ENCODE measurements around the gene PCDH9.

The PCDH9 gene

DNA sequence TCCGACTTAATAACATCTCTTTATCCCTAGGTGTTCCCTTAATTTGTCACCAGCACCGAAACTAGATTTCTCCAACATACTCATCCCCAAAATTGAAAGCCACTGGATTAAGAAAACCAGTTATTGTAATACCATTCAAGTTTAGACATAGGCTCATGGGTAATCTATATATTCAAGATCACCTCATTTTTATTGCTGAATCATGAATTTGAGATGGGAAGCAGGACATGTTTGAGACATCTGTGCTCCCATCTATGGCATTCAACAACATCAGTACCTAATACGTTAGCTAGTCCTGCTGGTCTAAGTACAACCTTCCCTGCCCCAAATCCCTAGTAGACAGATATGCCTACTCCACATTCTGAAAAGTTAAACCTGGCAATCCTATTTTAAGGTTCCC, 820.6 kb downstream of the PCDH9 start:
- no peak for DNase-seq

DNA sequence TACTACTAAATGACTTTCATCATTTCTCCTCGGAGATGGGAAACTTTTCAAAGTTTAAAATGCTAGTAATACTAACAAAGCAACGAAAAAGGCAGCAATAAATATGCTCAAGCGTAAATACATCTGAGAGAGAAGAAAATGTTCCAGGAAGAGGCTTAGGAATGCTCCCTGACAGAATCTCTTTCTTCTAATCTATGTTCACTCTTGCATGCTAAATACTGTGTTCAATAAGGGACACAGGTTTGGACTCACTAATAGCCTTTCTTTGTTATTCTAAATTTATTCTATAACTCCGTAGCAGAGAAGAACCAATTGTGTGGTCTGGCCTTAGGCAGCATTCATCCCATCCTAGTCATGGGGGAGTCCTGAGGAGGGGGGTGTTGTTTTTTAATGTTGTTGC, 823.0 kb downstream of the PCDH9 start:
- DNase-seq, result no peak

DNA sequence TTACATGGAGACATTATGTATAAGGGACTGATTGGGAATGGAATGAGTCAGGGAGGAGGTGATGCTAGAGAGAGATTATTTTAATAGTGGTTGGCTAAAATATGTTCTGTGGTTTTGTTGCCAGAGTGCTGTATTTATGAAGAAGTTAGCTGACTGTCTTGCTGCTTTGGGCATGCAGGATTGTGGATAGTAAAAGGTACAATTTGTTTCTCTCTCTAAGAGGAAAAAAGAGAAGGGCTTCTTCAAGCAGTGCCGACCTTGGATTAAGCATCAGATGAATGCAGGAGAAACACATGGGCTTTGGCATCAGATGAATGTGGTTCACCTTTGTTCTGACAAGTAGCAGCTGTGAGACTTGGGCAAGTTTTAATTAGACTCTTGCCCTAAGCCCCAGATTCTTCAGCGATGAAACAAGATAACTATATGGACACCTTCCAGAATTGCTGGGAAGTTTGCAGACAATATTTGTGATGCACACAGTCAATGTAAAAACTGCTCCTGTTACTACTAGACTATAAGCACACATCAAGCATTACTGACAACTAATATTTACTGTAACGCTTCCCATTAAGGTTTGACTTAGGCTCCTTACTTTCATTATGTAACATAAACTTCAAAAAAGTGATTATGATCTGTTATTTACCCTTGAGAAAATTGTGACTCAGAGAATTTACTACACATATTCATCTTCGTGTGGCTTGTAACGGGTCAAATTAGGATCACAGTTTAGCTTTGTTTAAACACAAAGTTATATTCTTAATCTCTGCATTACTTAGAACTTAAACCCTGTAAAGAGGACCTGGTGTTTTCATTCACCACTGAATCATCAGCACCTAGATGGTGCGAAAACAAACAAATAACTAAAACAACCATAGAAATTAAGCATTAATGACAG, 824.0 kb downstream of the PCDH9 start:
- no peak for DNase-seq

DNA sequence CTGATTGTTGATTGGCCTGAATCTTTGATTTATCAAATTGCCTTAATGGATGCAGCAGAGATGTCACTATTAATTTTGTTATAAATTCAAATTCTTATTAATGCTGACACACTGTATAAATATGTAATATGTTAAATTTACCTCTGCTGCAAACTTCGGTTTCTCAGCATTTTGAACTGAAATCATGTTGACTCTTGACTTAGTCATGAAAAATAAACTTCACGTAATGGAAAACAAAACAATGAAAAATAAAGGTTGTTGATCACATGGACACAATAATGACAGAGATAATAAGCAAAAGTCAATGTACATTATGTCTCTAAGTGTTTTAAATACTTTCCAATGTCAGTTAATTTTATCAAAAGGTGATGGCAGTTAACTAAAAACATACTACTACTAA, 827.6 kb downstream of the PCDH9 start:
- no peak for DNase-seq

DNA sequence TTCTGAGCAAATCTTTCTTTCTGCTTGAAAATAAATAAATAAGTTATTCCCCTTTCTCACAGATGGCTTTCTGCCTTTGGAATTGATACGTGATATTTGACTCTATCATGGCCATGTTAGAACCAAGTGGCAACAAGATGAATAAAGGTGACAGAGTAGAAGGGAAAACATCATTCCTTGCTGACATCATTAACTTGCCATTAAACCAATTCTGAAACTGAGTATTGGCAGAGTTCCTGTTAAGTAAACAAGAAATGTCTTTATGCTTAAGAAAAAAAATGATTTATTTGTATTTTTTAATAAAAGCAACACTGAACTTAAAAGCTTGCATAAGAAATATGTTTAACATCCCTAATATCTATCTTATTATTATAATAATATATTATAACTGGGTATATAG, 828.1 kb downstream of the PCDH9 start:
- no peak for DNase-seq

DNA sequence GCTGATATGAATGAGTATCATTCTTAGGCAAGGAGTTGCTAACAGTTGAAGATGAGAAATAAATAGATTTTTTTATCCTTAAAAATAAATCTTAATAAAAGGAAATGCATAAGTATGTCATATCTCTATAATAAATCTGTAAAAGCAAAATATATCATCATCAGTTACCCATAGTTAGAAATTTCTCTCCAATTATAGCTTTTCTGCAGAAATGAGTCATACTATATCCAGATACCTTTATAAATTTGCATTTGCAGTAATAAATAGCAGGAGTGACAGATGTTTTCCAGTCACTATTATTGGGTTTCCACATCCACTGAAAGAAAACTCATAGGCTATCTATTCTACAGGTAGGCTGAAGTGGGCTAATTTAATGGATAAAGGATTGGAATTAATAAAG, 829.8 kb downstream of the PCDH9 start:
- DNase-seq, result no peak

DNA sequence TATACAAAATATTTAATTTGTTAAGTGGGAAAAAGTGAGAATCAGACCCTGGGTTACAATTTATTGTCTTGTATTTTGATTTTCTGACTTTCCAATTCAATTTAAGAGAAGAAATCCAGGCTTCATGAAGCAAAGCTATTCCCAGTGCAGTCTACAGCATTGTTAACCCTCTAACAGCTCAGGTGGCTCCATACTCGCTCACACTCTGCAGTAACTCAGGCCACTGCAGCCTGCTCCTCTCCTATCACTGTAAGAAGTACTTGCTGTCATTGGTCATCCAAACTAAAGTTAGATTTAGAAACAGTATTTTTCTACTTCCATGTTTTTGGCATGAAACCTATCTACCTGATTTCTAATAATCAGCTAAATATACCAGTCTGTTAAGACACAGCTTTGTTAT, 830.3 kb downstream of the PCDH9 start:
- no peak for DNase-seq

DNA sequence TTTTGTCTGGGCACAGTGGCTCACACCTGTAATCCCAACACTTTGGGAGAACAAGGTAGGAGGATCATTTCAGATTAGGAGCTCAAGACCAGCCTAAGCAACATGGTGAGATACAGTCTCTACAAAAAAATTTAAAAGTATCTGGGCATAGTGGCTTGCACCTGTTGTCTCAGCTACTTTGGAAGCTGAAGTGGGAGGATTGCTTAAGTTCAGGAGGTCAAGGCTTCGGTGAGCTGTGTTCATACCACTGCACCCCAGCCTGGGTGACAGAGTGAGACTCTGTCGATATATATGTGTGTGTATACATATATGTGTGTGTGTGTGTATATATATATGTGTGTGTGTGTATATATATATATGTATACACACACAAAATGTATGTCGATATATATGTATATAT, 833.0 kb downstream of the PCDH9 start:
- DNase-seq, result no peak

DNA sequence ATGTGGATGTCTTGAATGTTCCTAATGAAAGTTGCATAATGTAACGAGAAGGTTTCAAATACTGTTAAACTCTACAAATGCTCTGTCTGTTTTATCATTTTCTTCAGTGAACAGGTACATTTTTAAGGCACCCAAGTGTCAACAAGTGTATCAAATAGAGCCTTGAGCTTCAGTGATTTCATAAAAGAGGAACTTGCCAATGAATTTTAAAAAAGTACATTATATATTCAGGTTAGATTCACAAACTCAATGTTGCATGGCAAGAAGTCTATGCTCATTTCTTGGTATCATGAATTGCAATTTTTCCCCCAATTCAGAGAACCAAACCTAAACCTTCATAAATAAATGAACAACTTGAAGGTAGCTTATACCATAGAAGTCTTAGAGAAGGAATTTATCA, 838.8 kb downstream of the PCDH9 start:
- no peak for DNase-seq

DNA sequence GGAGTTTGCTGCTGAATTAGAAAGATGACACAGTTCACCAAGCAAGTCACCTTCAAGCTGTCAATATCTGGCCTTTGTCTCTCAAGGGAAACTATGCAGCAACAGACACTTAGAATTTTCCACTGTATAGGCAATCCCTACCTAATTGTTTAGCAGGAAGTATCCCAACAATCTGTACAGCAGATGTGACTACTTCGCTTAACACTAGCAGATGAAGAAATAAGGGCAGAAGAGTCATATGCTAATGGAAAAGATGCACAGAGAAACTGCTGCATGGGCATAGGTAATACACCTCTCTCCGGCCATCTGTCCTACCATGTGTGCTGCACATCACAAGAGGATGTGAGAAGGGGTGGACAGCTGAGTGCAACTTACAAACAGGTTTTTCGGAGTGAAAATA, 851.2 kb downstream of the PCDH9 start:
- DNase-seq, result no peak

DNA sequence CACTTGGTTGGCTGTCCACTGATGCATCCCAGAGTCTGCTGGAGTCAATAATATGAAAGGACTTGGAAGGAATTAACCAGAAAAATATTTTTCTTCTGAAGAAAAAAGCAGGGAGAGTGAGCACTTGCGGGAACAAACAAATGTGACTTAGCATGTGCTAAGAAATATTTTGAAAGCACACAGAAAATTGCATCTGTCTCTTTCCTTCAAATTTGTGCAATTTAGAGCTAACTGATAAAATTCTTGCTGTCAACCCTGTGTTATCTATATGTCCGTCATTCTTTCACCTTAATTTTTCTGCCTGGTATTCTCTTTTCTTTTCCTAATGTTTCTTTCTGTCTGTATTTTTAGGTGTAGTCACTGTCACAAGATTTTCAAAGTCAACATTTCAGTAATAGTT, 852.6 kb downstream of the PCDH9 start:
- DNase-seq, result no peak

DNA sequence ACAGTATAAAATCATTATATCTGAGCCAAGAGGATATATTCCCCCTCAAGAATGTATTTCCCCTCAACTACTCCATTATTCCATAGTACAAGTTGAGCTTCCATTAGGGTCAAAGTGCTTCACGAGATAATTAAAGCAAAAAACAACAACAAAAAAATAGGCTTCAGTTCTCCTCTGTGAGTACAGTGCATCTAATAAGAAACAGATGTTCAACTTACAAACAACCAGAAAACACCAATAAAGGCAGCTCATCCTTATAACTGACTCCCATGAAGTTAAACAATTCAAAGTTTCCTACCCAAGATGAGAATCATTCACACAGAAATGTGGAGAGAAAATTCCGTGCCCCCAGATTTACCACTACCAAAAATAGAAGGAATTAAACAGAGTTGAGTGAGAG, 854.4 kb downstream of the PCDH9 start:
- DNase-seq, result no peak

DNA sequence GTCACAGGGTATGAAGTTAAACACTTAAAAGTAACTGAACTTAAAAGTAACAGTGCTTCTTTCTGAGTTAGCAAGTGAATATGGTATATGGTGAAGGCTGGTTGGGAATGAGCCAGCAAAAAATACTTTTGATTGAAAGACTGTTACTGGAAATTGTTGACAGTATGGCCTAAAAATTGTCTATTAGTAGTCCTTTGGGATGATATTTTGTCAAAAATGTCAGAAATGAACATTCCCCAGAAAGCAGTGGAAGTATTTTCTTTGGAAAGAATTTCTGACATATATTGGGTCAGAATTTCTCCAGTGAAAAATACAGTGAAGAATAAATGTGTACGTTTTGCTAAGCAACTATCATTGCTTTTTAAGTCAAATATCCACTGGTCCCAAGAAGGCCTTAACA, 860.5 kb downstream of the PCDH9 start:
- no peak for DNase-seq

DNA sequence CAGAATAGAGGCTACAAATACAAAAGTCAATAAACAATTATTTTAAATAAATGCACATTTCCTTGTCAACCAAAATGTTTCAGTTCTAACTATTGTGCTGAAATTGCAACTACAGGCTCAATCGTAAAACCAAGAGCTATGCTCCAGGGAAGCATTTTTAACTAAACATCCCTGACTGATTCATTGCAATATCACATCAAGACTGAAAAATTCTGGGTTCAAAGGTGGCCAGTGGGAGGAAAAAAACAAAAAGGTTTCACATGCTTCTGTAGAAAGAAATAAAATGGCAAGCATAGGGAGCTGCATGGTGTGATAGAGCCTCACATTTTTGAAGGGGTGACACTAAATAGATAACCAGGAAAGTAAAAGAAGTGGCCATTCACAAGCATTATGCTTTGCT, 862.8 kb downstream of the PCDH9 start:
- no peak for DNase-seq

DNA sequence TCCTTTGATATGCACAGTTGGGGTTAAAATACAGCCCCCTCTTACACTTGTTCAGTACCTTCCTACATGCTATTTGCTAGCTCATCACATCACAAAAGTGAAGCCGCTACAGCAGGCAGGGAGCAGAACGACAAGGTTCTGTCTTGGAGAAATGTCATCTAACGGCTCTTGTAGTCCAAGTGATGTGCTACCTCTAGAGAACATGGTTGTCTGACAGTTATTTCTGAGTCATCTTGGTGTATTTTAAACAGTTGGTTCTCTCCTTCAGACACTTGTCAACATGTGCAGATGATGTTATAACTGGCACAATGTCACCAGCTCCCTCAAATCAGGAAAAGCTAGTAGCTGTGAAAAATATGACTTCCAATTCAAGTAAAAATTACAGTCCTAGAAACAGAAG, 865.0 kb downstream of the PCDH9 start:
- DNase-seq, result no peak

DNA sequence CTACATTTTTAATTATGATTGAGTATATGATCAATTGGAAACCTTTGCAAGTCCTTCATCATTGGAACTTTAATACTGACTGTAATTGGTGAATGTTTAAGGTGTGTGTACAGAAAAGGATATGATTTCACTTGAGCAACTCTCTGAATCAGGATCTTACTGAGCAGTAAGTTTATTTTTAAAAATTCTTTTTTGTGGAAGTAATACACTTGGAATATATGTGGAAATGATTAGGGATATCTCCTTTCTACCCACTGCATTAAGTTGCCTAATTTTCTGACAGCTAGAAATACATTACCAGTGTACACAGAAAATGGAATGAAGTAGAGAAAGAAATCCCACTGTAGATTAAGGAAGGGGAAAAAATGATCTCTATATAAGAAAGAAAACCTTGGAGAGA, 865.8 kb downstream of the PCDH9 start:
- DNase-seq, result no peak

DNA sequence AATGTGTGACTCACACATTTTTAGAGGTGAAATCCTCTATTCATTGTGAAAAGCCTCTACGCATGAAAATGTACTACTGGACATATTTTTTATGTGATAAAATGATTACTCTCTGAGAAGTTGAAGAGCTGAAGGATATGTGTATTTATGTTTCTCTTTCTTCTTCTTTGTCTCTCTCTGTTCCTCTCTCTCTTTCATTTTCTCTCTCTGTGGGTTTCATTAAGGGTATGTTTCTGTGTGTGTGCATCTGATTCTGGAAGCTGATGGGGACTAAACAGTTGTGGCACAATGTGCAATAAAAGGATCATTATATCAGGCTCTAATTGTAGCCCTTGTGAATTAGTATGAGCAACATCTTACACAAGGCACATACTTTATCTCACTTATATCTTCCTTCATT, 867.7 kb downstream of the PCDH9 start:
- no peak for DNase-seq

DNA sequence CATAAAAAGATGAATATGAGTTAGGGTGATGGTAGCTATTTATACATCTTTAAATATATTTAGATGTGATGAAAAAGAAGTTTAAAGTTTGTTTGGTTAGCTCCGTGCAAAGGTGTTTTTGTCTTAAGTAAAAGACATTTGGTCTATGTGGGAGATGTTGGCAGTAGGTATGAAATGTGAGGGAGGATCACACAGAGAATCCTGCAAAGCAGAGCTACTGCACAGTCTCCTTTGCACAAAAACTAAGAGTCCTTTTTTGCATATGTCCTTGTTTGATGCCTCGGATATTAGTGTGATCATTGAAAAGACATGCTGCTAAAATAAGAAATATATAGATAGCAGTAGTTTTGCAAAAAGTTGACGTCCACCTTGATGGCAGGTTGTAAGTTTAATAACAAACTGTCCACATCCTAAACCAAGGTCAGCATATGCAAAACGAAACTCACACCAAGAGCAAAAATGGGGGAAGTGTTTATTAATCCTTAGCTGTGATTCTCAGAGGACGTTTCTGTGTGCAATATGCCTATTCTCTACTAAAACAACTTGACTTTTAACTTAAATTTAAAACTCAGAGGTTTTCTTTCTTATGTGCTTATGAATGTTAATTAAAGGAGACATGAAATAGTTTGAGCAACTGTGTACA, 870.1 kb downstream of the PCDH9 start:
- DNase-seq, result no peak

DNA sequence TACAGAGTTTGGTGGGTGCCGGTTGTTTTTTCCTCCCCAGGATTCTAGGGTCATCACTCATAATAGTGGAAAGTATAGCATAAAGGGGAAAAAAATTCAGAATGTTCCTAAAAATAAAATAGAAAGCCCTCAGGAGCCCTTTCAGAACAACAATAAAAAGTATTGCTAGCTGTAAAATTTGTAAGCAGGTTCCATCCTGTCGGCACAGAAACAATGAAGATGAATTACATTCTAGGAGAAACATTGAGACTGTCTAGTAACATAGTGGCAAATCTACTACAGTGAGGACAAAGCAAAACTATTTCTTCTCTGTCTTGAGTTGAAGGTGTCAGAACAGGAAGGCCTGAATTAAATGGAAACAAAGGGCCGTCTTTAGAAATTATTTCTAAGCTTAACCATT, 870.7 kb downstream of the PCDH9 start:
- DNase-seq, result no peak

DNA sequence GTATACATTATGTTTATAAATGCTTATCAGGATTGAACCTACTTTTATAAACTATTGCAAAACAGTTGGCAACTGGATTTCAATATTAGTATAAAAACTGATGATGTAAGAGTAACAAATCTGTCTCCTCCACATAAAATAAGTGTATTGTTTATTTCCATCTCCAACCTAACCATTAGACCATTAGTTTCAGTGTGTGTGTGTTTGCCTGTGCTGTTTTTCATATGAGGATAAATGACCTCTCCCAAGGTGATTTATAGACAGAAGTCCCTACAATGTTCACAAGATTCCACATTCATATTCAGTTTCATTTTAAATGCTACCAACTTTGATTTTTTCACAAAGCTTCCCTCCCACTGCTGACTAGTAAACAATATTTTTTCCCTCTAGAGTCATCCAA, 871.6 kb downstream of the PCDH9 start:
- DNase-seq, result no peak

DNA sequence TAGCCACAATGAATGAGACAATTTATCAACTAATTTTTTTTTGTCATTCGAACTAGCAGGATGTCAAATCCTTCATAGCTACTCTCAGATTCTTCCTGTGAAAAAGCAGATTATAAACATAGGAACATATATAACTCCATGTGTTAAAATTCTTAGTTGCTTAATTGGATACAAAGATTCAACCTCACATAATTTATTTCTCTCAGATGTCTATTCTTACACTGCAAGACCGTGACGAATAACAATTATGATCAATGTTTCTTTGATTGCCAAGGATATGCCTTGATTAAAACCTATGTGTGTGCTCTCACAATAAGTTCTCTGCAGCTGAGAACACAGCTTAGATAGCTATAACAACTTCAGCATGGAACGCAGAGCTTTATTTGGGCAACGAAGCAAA, 872.7 kb downstream of the PCDH9 start:
- no peak for DNase-seq

DNA sequence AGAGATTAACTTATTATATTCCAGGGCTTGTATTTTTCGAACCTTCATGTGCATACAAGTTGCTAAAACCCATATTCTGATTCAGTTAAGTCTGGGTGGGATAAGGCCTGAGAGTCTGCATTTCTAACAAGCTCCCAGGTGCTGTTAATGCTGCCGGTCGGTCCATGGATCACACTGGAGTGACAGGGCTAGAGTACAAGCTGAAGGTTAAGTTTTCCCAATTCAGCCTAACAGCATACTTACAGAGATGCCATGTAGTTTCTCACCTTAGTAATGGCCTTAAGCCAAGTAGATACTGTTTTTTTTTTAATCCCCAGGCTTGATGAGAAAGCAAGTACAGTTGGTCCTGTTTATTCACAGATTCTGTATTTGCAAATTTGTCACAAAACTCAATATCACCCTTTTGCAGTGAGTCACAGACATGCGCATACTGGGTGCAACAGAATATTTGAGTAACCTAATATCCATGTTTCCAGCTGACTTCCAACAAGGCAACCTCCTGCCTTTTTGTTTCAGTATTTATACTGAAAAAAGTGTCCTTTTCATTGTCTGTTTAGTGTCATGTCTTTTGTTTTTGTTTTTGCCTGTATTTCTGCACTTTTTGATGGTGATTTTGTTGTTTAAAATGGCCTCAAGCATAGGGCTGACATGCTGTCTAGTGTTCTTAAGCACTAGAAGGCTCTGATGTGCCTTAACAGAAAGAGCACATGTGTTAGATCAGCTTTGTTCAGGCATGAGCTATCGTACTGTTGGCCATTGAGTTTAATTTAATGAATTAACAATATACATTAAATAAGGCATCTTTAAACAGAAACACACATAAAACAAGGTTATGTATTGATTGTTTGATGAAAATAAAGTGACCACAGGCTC, 875.0 kb downstream of the PCDH9 start:
- no peak for DNase-seq

DNA sequence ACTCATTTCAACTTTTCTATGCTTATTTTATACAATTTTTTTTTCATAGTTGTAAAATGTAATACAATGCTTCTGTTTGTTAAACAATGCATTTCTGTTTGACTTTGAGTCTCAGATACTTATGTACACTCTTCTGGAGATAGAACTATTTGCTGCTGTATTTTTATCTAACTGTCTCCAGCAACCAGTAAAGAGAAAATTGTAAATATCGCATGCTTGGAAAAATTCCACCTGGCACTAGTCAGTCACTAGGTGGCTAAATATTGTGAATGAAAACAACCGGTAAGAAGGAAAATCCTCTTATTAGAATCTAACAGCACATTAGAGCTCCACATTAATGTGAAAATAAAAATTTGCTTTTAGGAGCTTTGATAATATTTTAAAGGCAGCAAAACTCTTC, 876.5 kb downstream of the PCDH9 start:
- no peak for DNase-seq

DNA sequence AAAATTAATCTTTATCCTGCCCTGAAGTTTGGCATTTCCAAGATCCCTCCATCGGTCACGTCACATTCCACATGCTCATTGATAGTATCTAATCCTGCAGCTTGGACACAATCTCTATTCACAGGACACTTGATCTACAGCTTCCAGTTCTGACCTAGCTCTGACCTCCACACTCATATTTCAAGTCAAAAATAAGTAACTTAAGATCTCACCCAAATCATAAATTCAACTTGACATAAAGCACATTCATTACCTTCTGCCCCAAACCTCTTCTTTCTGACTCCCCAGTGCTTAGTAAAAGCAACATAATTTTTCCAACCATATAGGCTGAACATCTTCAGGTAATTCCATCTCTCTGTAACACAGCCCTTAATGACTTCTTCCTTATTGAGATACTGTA, 880.2 kb downstream of the PCDH9 start:
- DNase-seq, result no peak

Measured in DMS79 treated with DMSO at 0.1 percent for 48 hours (cell line).